ENCODE data around the gene SPR.

- no peak for TF ChIP-seq ZNF274 (IDR thresholded peaks at IDR 0.05; ENCODE audit: low read depth, low read length)
- TF ChIP-seq YY1 (IDR thresholded peaks at IDR 0.05; ENCODE audit: insufficient read depth, insufficient read length), result no peak
These were observed 27.0 kb downstream of the SPR start for GRCh38 chr2:72914206-72914559.

Measured in NT2/D1 (cell line).